A549 (cell line): ENCODE data around the gene MYH7B. TPM values are rescaled to one million over a fixed set of nuclear protein-coding genes. Genes with fewer than 3 reads are reported as not detected.

Experiments
- ATAC-seq, 2 experiments: fragments of 200-7000 bp in 1 of 2; fragments of >200 bp in 1 of 2; cut with Nextera tagmentation in 1 of 2; cut with Tn5 transposase in 1 of 2; 3 replicates each; pipeline versions ENCODE4 v1.8.0 to v1.9.1; 2018 to 2020; ENCODE audit warnings: mild to moderate bottlenecking in 1 of 2, moderate library complexity in 1 of 2
- CTCF ChIA-PET: fragments of 300-600 bp; sonication (Branson Sonifier 250); formaldehyde crosslinking; extraction: SDS; loops from one replicate; lab custom pipeline; 2021; ENCODE audit warnings: antibody characterized with exemption, inconsistent platforms; lab: Yijun Ruan, JAX
- POLR2A ChIA-PET: fragments of 350-600 bp; formaldehyde crosslinking; extraction: SDS; loops from one replicate; lab custom pipeline; 2021; ENCODE audit warnings: antibody characterized with exemption, inconsistent platforms; lab: Yijun Ruan, JAX
- DNase-seq, 2 experiments: peaks; one replicate each; pipeline versions ENCODE4 v3.0.0 to v3.0.0-alpha.2; 2011 to 2016; ENCODE audit warnings: low read depth in 1 of 2, low spot score in 1 of 2
- FAIRE-seq: peaks from 2 replicates; lab custom pipeline; 2011; peaks lifted over from hg19 to GRCh38; lab: Jason Lieb, UNC
- H3K27ac ChIP-seq, 2 experiments: fragments of >200 bp; sonication (Bioruptor Twin); formaldehyde crosslinking; 3 replicates each; pipeline ENCODE4 v1.5.1; 2016 to 2017
- H3K4me1 ChIP-seq: fragments of >200 bp; sonication (Bioruptor Twin); formaldehyde crosslinking; 3 replicates; pipeline ENCODE4 v1.6.1; 2016
- H3K4me2 ChIP-seq: fragments of >200 bp; sonication (Bioruptor Twin); formaldehyde crosslinking; 3 replicates; pipeline ENCODE4 v1.6.1; 2016
- H3K4me3 ChIP-seq: fragments of >200 bp; sonication (Bioruptor Twin); formaldehyde crosslinking; 3 replicates; pipeline ENCODE4 v1.5.1; 2016
- H3K9me3 ChIP-seq: fragments of >200 bp; sonication (Bioruptor Twin); formaldehyde crosslinking; 3 replicates; pipeline ENCODE4 v1.6.1; 2016
- CEBPB ChIP-seq, 2 experiments: fragments of >200 bp in 1 of 2; sonication (Bioruptor Twin) in 1 of 2; formaldehyde crosslinking in 1 of 2; IDR thresholded peaks; 2 replicates each; pipeline ENCODE4 v1.6.1; 2012 to 2016
- CTCF ChIP-seq: fragments of >200 bp; sonication (Bioruptor Twin); formaldehyde crosslinking; IDR thresholded peaks from 3 replicates; pipeline ENCODE4 v1.5.1; 2016
- E2F6 ChIP-seq: IDR thresholded peaks from 2 replicates; pipeline ENCODE4 v1.6.1; 2012; ENCODE audit warnings: low read depth, borderline replicate concordance
- EHMT2 ChIP-seq: fragments of 200-600 bp; sonication (generic); IDR thresholded peaks from 2 replicates; pipeline ENCODE4 v1.6.1; 2016; ENCODE audit warnings: antibody characterized with exemption, low read depth, mild to moderate bottlenecking, moderate library complexity
- FOSL2 ChIP-seq, 2 experiments: fragments of 450-650 bp in 1 of 2; fragments of >200 bp in 1 of 2; sonication (Bioruptor Twin) in 1 of 2; formaldehyde crosslinking; IDR thresholded peaks; 2 replicates each; pipeline versions ENCODE4 v1.5.0 to v1.6.1; 2016 to 2020; ENCODE audit warnings: mild to moderate bottlenecking in 1 of 2, moderate library complexity in 1 of 2
- HDAC2 ChIP-seq: fragments of 200-600 bp; sonication (generic); IDR thresholded peaks from 2 replicates; pipeline ENCODE4 v1.6.1; 2016
- HMGXB4 ChIP-seq: fragments of 250-450 bp; sonication (Bioruptor Pico); IDR thresholded peaks from 2 replicates; pipeline ENCODE4 v1.5.0; 2021; ENCODE audit warnings: mild to moderate bottlenecking, moderate library complexity, borderline replicate concordance
- NR3C1 ChIP-seq: fragments of >200 bp; sonication (Bioruptor Twin); formaldehyde crosslinking; IDR thresholded peaks from 3 replicates; pipeline ENCODE4 v1.6.1; 2017
- PHF8 ChIP-seq: fragments of 200-600 bp; sonication (generic); IDR thresholded peaks from 2 replicates; pipeline ENCODE4 v1.6.1; 2016; ENCODE audit warnings: low read depth, mild to moderate bottlenecking, antibody characterized with exemption, moderate library complexity, borderline replicate concordance
- RCOR1 ChIP-seq: fragments of 150-350 bp; IDR thresholded peaks from 2 replicates; pipeline ENCODE4 v1.6.1; 2014; ENCODE audit warnings: antibody characterized with exemption, low read length, low read depth
- REST ChIP-seq: fragments of 200-600 bp; sonication (generic); IDR thresholded peaks from 2 replicates; pipeline ENCODE4 v1.6.1; 2016; ENCODE audit warnings: antibody characterized with exemption, mild to moderate bottlenecking, moderate library complexity
- RNF2 ChIP-seq: fragments of 200-600 bp; sonication (generic); IDR thresholded peaks from 2 replicates; pipeline ENCODE4 v1.6.1; 2016; ENCODE audit warnings: low read depth, mild to moderate bottlenecking, antibody characterized with exemption, moderate library complexity, borderline replicate concordance
- TP53 ChIP-seq: fragments of 250-450 bp; sonication (Bioruptor Pico); IDR thresholded peaks from 2 replicates; pipeline ENCODE4 v1.5.0; 2021; ENCODE audit warnings: mild to moderate bottlenecking, moderate library complexity
- WGBS: methylation state at CpG from one replicate; pipeline ENCODE4 v1.1.6; 2017; ENCODE audit errors: missing lambda C conversion rate; 5-methylcytosine and 5-hydroxymethylcytosine counted together
- polyA plus RNA-seq, 4 experiments: library from polyadenylated mRNA; depleted of rRNA in 3 of 4; stranded (reverse); fragments of >200 nt; fragmentation: RNase III in 1 of 4; extraction: RNeasy Plus Mini Kit Qiagen cat#74134 plus additional on column Dnase treatment in 1 of 4; gene quantifications; 2 replicates in 3 of 4; 3 replicates in 1 of 4; pipeline ENCODE4 v1.2.3, GENCODE V29; 2011 to 2017

MYH7B gene
- polyA plus RNA-seq, 2 of the 4 experiments (the other 2 are of a cell fraction) = 0.03 to 0.23 TPM

- DNase-seq (no peak), ATAC-seq (peak; percentile 6 to 8; a peak in 4 of 6 replicates), FAIRE-seq (no peak)
- no peak overlapping the region for H3K4me3 ChIP-seq
- no peak for TF ChIP-seq HDAC2
- no peak for TF ChIP-seq TP53
- no peak overlapping the region for H3K4me2 ChIP-seq
- no peak overlapping the region for H3K27ac ChIP-seq
- ChIA-PET CTCF (interaction anchor here (0.5 to 2.9 kb wide), 4 partner anchors 9 to 680 kb away, joined by 3 to 10 read pairs (median 3); no protein-coding TSS in a partner anchor), POLR2A (no interaction called here)
- H3K9me3 ChIP-seq = no peaks in the 10 kb centered on the region
- WGBS = 80% methylated on average over 25 of the region's 25 CpGs
- H3K4me1 ChIP-seq = 0 out of 3 replicates have a peak, but pooled peaks cover 6% of the 10 kb centered on the region
Measured at GRCh38 chr20:34985461-34986310, 30.0 kb downstream of the MYH7B start.

GRCh38 chr20:34986311-34987287 lies 30.9 kb downstream of the MYH7B start:
- H3K27ac ChIP-seq = no peak overlapping the region
- no peak overlapping the region for H3K4me3 ChIP-seq
- H3K4me1 ChIP-seq = 0 out of 3 replicates have a peak, but pooled peaks cover 6% of the 10 kb centered on the region
- TF ChIP-seq HMGXB4 (CRISPR knock-in tag) = no peak
- no peak for TF ChIP-seq FOSL2 (IDR thresholded peaks at IDR 0.05)
- TF ChIP-seq FOSL2 (CRISPR knock-in tag; IDR thresholded peaks at IDR 0.05) = no peak
- TF ChIP-seq RCOR1 = no peak
- TF ChIP-seq PHF8 = no peak
- TF ChIP-seq EHMT2 = no peak
- no peak for TF ChIP-seq CTCF
- TF ChIP-seq REST = no peak
- TF ChIP-seq TP53 = no peak
- TF ChIP-seq CEBPB (IDR thresholded peaks at IDR 0.05) = no peak
- no peak for TF ChIP-seq NR3C1
- no peak for TF ChIP-seq RNF2
- no peak for TF ChIP-seq E2F6
- peak in 1 of 2 experiments; percentile 14; a peak in 3 of 6 replicates for ATAC-seq
- DNase-seq = no peak
- ChIA-PET POLR2A (interaction anchor here (0.6 kb wide), 1 partner anchor 17 kb away, joined by 3 read pairs; no protein-coding TSS in a partner anchor), CTCF (interaction anchor here (1.0 to 2.9 kb wide), 4 partner anchors 10 to 112 kb away, joined by 3 to 10 read pairs (median 3); partner anchors contain the start of gene ACSS2)
- no peak overlapping the region for H3K4me2 ChIP-seq
- no peak for FAIRE-seq
- H3K9me3 ChIP-seq = no peaks in the 10 kb centered on the region
- WGBS = 75% methylated on average over 23 of the region's 24 CpGs
